Smooth muscle cell (in vitro differentiated cells): Measurements from ENCODE around the gene BLCAP. TPM values are rescaled to one million over a fixed set of nuclear protein-coding genes. Genes with fewer than 3 reads are reported as not detected.

Experiments
- DNase-seq: peaks from one replicate; lab custom pipeline; 2025; ENCODE audit not compliant: unreplicated experiment; lab: John Stamatoyannopoulos, UW
- H2AFZ ChIP-seq: fragments of 200-600 bp; sonication (generic); 2 replicates; pipeline ENCODE4 v1.6.0; 2016; ENCODE audit warnings: antibody characterized with exemption, low read depth, mild to moderate bottlenecking
- H3F3A ChIP-seq: fragments of 200-600 bp; sonication (generic); 2 replicates; pipeline ENCODE4 v1.6.0; 2017; ENCODE audit warnings: antibody characterized with exemption, low read depth
- H3K27ac ChIP-seq: fragments of 200-600 bp; sonication (generic); 2 replicates; pipeline ENCODE4 v1.5.1; 2016; ENCODE audit warnings: low read depth, mild to moderate bottlenecking
- H3K27me3 ChIP-seq: fragments of 200-600 bp; sonication (generic); 2 replicates; pipeline ENCODE4 v1.6.1; 2016; ENCODE audit warnings: low read depth, mild to moderate bottlenecking
- H3K36me3 ChIP-seq: fragments of 200-600 bp; sonication (generic); 2 replicates; pipeline ENCODE4 v1.5.1; 2016; ENCODE audit warnings: low read depth
- H3K4me1 ChIP-seq: fragments of 200-600 bp; sonication (generic); 2 replicates; pipeline ENCODE4 v1.5.1; 2016; ENCODE audit warnings: low read depth
- H3K4me2 ChIP-seq: fragments of 200-600 bp; sonication (generic); 2 replicates; pipeline ENCODE4 v1.6.0; 2016; ENCODE audit warnings: mild to moderate bottlenecking
- H3K4me3 ChIP-seq: fragments of 200-600 bp; sonication (generic); 2 replicates; pipeline ENCODE4 v1.5.1; 2016; ENCODE audit warnings: mild to moderate bottlenecking
- H3K79me2 ChIP-seq: fragments of 200-600 bp; sonication (generic); 2 replicates; pipeline ENCODE4 v1.6.0; 2016; ENCODE audit warnings: low read depth, mild to moderate bottlenecking
- H3K9ac ChIP-seq: fragments of 200-600 bp; sonication (generic); 2 replicates; pipeline ENCODE4 v1.6.0; 2016; ENCODE audit warnings: low read depth
- H3K9me3 ChIP-seq: fragments of 200-600 bp; sonication (generic); replicated peaks from 2 replicates; pipeline ENCODE4 v1.5.1; 2016; ENCODE audit warnings: low read depth
- H4K20me1 ChIP-seq: fragments of 200-600 bp; sonication (generic); 2 replicates; pipeline ENCODE4 v1.6.0; 2016; ENCODE audit warnings: low read depth
- WGBS: methylation state at CpG from one replicate; pipeline ENCODE4 v1.1.7; 2016; ENCODE audit warnings: low lambda C conversion rate; 5-methylcytosine and 5-hydroxymethylcytosine counted together
- polyA plus RNA-seq: library from polyadenylated mRNA; unstranded; fragments of >200 nt; fragmentation: Nextera tagmentation; extraction: Ambion mirVana; gene quantifications from 2 replicates; pipeline ENCODE4 v1.2.1, GENCODE V29; 2016
- total RNA-seq: library from RNA; depleted of rRNA; stranded (reverse); fragments of >200 nt; gene quantifications from 2 replicates; pipeline ENCODE4 v1.2.3, GENCODE V29; 2014
- TF ChIP-seq, protein P1 (sequence below): fragments of 200-600 bp; sonication (generic); IDR thresholded peaks from 2 replicates; pipeline ENCODE4 v1.5.1; 2017; ENCODE audit warnings: borderline replicate concordance, mild to moderate bottlenecking, antibody characterized with exemption; ENCODE audit not compliant: insufficient read depth, poor library complexity, severe bottlenecking

BLCAP gene
- total and polyA plus RNA-seq, 2 experiments from 2014 or later, result 34.2 to 45.9 TPM

DNA sequence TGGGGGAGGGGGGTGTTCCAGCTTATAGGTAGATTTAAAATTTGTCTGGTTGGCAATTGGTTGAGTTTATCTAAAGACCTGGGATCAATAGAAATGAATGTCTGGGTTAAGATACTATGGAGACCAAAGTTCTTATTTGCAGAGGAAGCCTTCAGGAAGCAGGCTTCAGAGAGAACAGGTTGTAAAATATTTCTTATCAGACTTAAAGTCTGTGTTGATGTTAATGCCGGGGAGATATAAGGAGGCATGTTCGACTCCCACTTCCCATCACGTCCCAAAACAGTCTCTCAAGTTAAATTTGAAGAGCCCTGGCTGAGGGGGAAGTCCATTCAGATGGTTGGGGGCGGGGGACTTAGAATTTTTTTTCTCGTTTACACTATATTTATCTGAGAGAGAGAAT lies 12.3 kb upstream of the BLCAP start:
- Histone ChIP-seq H2AFZ (no peak overlapping the region), H3K27me3 (no peaks in the 10 kb centered on the region), H3K9me3 (no peaks in the 10 kb centered on the region), H3K79me2 (no peaks in the 10 kb centered on the region), H3F3A (no peaks in the 10 kb centered on the region), H3K27ac (no peak overlapping the region), H4K20me1 (no peaks in the 10 kb centered on the region), H3K4me1 (no peaks in the 10 kb centered on the region), H3K9ac (no peak overlapping the region), H3K4me2 (no peak overlapping the region), H3K36me3 (no peaks in the 10 kb centered on the region), H3K4me3 (no peak overlapping the region)
- WGBS, result 38% methylated on average over 5 of the region's 5 CpGs
- TF ChIP-seq, protein P1, sequence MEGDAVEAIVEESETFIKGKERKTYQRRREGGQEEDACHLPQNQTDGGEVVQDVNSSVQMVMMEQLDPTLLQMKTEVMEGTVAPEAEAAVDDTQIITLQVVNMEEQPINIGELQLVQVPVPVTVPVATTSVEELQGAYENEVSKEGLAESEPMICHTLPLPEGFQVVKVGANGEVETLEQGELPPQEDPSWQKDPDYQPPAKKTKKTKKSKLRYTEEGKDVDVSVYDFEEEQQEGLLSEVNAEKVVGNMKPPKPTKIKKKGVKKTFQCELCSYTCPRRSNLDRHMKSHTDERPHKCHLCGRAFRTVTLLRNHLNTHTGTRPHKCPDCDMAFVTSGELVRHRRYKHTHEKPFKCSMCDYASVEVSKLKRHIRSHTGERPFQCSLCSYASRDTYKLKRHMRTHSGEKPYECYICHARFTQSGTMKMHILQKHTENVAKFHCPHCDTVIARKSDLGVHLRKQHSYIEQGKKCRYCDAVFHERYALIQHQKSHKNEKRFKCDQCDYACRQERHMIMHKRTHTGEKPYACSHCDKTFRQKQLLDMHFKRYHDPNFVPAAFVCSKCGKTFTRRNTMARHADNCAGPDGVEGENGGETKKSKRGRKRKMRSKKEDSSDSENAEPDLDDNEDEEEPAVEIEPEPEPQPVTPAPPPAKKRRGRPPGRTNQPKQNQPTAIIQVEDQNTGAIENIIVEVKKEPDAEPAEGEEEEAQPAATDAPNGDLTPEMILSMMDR, result no peak
- DNase-seq, result no peak

DNA sequence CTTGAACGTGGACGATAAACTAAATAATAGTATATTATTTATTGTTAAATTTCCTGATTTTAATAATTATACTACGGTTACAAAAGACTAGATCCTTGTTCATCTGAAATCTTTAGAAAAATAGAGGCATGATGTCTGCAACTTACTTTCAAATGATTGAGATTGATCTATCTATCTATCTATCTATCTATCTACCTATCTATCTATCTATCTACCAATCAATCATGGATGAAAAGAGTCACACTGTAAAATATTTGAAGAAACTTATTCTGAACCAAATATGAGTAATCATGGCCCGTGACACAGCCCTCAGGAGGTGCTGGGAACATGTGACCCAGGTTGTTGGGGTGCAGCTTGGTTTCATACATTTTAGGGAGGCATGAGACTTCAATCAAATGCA lies 11.7 kb upstream of the BLCAP start:
- Histone ChIP-seq H3K27ac (no peak overlapping the region), H2AFZ (no peak overlapping the region), H3K9ac (no peak overlapping the region), H3K36me3 (no peaks in the 10 kb centered on the region), H3K4me2 (no peak overlapping the region), H3F3A (no peaks in the 10 kb centered on the region), H3K27me3 (no peaks in the 10 kb centered on the region), H4K20me1 (no peaks in the 10 kb centered on the region), H3K4me1 (no peaks in the 10 kb centered on the region), H3K79me2 (no peaks in the 10 kb centered on the region), H3K9me3 (no peaks in the 10 kb centered on the region), H3K4me3 (no peak overlapping the region)
- DNase-seq, result no peak
- TF ChIP-seq, protein P1, result no peak
- 94% methylated on average over 4 of the region's 4 CpGs for WGBS

DNA sequence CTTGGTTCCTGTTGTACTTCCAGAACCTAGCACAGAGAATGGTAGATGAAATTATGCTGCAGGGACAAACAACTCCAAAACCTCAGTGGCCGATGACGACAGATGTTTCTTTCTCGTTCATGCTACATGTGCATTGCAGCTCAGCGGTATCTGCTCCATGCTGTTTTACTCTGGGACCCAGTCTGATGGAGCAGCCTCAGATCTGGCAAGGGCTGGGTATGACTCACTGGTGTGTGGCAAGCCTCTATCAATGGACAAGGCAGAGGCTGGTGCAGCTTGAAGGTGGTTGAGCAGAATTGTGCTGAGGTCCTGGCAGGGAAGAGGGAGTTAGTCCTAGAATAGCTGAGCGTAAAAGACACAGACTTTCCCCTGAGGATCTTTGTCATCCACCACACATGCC lies 10.3 kb upstream of the BLCAP start:
- H3K9me3 ChIP-seq, result no peaks in the 10 kb centered on the region
- no peak for DNase-seq
- H3K79me2 ChIP-seq, result no peaks in the 10 kb centered on the region
- no peak overlapping the region for H3K27ac ChIP-seq
- H3K9ac ChIP-seq, result no peak overlapping the region
- no peaks in the 10 kb centered on the region for H3K27me3 ChIP-seq
- no peak overlapping the region for H2AFZ ChIP-seq
- H4K20me1 ChIP-seq, result no peaks in the 10 kb centered on the region
- WGBS, result 82% methylated on average over 5 of the region's 5 CpGs
- no peaks in the 10 kb centered on the region for H3K36me3 ChIP-seq
- H3K4me1 ChIP-seq, result no peaks in the 10 kb centered on the region
- TF ChIP-seq, protein P1, result no peak
- H3K4me3 ChIP-seq, result no peak overlapping the region
- no peaks in the 10 kb centered on the region for H3F3A ChIP-seq
- H3K4me2 ChIP-seq, result no peak overlapping the region

DNA sequence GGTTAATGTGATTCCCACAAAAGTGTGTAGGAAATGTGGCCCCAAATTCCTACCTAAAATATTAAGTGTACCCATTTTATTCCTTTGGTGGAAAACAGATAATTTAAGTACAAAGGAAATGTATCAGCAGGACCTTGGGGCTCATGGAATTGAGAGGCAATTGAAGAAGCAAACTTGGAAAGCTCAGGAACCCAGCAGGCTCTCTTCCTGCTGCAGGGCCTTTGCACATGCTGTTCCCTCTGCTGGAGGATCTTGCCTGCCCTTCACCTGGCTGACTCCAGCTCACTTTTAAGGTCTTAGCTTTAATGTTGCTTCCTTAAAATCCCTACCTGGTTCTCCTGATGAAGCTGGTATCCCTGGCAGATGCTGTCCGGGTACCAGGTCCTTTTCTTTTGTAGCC lies 9.8 kb upstream of the BLCAP start:
- Histone ChIP-seq H4K20me1 (no peaks in the 10 kb centered on the region), H3K79me2 (no peaks in the 10 kb centered on the region), H3K4me1 (no peaks in the 10 kb centered on the region), H3K36me3 (no peaks in the 10 kb centered on the region), H3F3A (no peaks in the 10 kb centered on the region), H3K4me3 (no peak overlapping the region), H3K27me3 (no peaks in the 10 kb centered on the region), H3K27ac (no peak overlapping the region), H3K9ac (no peak overlapping the region), H3K4me2 (no peak overlapping the region), H2AFZ (no peak overlapping the region), H3K9me3 (no peaks in the 10 kb centered on the region)
- WGBS, result 100% methylated on average over 1 of the region's 1 CpG
- TF ChIP-seq, protein P1, result no peak
- no peak for DNase-seq
